ENCODE data around the gene SH3BP4.

Gene SH3BP4

DNA sequence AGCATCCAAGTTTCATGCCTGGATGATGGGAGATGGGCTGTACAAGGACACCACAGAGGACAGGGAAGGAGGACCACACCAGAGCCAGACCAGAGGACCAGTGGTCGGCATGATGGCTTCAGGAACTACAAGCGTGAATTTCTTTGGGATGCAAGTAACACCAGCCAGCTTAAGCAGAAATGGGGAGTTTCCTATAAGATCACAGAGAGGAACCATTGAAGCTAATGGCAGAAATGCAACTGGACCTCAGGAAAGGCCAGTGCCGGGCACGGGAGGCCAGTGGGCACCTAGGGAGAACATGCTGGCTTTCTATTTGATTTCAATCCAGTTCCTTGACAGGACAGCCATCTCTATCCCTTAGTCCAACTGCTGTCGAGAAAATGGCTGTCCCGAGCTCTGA, 145.4 kb downstream of the SH3BP4 start:
- DNase-seq: no peak

DNA sequence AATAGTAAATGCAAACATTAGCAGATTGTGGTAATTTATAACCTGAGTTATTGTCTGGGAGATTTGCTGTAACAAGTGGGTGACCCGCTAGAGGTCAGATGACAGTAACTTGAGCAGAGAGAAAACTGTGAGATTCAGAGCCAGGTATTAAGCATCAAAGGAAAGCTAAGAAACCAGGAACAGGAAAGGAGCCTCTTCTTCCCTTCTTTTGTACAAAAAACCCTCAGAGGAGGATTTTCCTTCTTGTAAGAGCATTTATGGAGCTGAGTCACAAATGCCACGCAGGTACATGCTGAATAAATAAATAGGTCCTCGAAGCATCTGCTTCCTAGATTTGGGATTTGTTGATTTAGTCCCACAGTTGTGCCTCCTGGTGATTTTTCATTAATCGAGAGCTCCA, 146.5 kb downstream of the SH3BP4 start:
- no peak for DNase-seq

DNA sequence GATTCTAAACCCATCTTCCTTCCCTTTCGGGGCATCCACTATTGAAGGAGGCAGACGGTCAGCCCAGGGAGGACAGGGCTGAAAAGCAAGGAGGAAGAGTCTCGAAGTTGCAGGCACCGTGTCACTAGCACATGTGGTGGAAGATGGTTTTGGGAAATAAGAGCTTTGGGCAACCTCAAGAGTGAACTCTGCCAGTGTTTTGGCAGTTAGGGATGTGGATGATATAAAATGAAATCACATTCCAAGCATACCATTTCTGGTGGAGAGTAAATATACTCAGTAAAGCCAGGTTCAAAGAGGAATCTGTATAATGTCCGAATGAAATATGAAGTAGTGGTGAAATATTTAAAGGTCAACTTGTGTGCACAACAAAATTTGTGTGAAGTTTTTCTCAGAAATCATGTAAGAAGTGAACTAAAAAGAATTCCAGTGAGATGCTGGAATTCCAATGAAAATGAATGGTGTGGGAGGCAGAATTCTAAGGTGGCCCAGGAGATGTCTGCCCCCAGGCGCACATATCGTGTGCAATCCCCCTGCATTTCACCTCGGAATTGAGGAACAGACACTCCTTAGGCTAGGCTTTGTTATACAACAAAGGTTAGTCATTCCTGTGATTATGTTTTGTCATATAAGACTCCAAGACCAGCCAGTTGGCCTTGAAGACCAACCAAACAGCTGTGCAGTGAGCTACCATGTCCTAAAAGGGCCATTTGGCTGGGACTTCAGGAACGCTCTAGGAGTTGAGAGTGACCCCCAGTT, 147.1 kb downstream of the SH3BP4 start:
- DNase-seq: no peak

DNA sequence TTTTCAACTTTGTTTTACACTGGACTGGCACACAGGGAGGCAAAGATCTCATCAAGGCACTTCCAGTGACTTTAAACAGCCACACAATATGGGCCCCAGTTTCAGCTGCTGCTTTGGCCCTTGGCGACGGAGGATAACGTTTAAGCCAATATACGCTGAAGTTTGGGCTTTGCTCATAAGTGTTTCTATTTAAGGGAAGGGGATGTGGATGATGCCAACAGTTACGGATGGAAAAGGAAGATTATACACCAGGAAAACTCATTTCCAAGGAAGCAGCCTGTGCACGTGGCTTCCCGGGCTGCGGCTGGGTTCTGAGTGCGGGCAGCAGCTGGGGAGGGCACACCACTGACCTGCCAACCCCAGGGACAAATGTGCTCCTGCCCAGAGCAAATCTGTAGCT, 151.1 kb downstream of the SH3BP4 start:
- DNase-seq: no peak
